NCI-H2107 (cell line): ENCODE data around the gene TRPT1.

Source experiments
- DNase-seq: peaks from one replicate; lab custom pipeline; 2025; lab: John Stamatoyannopoulos, UW

The TRPT1 gene

GRCh38 chr11:64229744-64230170, 3.8 kb upstream of the TRPT1 start:
- DNase-seq = no peak

- DNase-seq = no peak
Observed at GRCh38 chr11:64229090-64229743, 3.2 kb upstream of the TRPT1 start.

DNA sequence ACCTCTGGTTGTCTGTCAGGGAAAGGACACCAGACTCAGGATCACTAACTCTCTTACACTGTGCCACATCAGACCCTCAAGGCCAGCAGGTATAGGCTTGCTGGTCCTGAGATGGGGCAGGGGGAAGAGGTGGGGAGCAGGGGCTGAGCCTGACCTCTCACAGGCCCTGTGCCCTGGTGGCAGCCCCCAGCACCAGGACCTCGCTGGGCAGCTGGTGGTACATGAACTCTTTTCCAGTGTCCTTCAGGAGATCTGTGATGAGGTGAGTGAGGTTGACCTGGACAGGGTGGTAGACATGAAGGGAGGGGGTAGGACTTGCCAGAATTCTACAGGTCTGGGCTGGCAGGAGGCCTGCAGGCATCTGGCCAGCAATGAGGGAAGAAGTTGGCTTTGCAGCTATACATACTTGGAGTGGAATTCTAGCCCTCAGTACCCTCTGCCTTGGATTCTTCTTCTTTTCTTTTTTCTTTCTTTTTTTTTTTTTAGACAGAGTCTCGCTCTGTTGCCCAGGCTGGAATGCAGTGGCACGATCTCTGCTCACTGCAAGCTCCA, 1.5 kb upstream of the TRPT1 start:
- DNase-seq = no peak

GRCh38 chr11:64226507-64227051, 593 bp upstream of the TRPT1 start:
- no peak for DNase-seq

DNA sequence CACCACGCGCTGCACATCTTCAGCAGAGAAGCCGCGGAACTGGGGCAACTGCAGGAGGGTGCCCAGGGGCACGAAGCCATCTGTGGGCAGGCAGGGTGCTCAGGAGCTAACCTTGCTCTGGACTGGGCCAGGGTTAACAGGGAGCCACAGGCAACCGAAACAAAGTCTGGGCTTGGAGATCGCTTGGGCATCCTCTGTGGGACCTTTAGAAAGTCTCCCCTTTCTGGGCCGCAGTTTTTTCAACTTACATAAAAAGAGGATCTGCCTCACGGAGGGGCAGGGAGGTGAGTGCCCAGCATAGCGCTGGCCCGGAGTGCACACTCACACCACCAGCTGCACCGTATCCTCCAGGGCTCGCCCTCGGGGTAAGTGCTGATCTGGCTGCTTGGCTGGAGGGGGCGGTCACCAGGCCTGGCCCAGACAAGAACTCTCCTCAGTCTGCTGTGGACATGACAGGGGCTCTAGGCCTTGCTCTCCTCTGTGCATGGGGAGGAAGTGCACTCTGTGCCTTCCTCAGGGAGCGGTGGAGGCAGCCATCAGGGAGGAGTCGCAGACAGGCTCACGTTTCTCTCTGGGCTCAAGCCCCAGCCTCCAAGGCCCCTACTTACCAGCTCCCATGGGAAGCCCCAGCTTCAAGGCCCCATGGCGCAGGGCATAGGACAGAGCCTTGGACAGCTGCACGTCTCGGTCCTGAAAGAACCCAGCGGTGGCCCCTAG, 937 bp downstream of the TRPT1 start:
- DNase-seq = no peak

GRCh38 chr11:64224151-64224890, 1.7 kb downstream of the TRPT1 start:
- no peak for DNase-seq

- no peak for DNase-seq
Observed at GRCh38 chr11:64223001-64223651, 2.9 kb downstream of the TRPT1 start.

DNA sequence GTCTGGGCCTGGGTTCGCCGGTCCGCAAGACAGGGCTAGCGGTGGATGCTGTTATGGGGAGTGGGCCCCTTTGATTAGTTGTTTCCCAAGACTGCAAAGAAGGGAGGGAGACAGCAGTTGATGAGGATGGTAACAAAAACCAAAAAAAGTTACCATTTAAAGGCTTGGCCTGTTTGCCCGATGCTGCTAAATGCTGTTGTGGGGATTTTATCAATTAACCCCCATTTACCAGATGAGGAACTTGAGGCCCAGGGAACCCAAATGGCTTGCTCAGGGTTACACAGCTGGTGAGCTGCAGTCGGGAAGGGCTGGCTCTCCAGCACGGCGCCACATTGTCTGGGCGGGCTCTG, 3.4 kb downstream of the TRPT1 start:
- DNase-seq = no peak

GRCh38 chr11:64220798-64221197, 5.2 kb downstream of the TRPT1 start:
- no peak for DNase-seq

DNA sequence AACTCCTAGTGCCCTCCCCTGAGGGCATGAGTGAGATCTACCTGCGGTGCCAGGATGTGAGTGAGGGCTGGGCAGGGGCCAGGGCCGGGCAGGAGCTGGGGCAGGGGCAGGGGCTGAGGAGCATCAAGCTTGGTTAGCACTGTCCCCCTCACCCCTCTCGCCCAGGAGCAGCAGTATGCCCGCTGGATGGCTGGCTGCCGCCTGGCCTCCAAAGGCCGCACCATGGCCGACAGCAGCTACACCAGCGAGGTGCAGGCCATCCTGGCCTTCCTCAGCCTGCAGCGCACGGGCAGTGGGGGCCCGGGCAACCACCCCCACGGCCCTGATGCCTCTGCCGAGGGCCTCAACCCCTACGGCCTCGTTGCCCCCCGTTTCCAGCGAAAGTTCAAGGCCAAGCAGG, 5.7 kb downstream of the TRPT1 start:
- DNase-seq = no peak

GRCh38 chr11:64219755-64220154, 6.2 kb downstream of the TRPT1 start:
- DNase-seq = no peak

GRCh38 chr11:64219354-64219684, 6.7 kb downstream of the TRPT1 start:
- DNase-seq = no peak

DNA sequence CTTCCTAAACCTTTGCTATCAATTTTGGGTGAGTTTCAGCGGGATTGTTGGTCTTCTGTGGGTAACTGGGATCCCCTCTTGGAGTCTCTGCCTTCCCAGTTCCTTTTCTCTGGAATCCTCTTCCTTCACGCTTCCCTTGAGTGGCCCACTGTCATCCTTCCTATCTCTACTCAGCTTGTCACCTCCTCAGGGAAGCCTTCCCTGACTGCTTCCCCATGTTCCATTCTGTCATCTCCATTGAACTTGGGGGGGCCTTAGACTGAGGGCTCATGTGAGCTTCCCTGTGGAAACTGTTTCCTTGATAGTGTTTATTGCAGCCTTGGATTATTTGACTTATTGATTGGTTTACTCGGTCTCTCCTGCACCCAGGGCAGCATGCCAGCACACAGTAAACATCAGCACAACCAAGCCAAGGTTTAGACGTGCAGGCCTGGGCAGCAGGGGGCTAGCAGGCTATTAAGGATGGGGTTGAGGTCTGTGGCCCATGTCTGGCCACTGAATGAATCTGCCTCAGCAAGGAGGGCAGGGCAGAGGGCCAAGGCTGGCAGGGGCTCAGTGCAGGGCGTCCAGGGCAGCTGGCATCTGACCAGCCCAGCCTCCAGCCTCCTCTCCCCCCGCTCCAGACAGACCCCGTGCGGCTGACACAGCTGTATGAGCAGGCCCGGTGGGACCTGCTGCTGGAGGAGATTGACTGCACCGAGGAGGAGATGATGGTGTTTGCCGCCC, 7.2 kb downstream of the TRPT1 start:
- no peak for DNase-seq

GRCh38 chr11:64216879-64217278, 9.1 kb downstream of the TRPT1 start:
- DNase-seq = no peak

DNA sequence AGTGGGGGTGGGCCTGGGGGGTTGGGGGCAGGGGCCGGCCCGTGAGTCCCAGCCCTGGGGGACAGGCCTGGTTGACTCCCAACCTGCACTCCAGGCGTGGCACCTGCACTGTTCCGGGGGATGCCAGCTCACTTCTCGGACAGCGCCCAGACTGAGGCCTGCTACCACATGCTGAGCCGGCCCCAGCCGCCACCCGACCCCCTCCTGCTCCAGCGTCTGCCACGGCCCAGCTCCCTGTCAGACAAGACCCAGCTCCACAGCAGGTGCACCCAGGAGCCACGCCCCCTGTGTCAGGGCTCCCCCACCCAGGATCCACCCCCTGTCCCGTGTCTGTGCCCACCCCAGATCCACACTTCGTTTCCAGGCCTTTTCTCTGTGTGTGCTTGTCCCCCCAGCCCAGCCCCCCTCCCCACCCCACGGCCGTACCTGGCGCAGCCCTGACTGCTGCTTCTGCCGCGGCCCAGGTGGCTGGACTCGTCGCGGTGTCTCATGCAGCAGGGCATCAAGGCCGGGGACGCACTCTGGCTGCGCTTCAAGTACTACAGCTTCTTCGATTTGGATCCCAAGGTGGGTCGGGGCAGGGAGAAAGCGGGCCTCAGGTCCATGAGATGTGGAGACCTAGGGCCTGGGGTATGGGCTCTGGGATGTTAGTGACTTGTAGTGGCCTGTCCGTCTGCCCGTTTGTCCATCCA, 14.7 kb downstream of the TRPT1 start:
- DNase-seq = no peak

GRCh38 chr11:64210301-64211020, 15.5 kb downstream of the TRPT1 start:
- DNase-seq = no peak

- DNase-seq = no peak
Observed at GRCh38 chr11:64209563-64209843, 16.5 kb downstream of the TRPT1 start.

DNA sequence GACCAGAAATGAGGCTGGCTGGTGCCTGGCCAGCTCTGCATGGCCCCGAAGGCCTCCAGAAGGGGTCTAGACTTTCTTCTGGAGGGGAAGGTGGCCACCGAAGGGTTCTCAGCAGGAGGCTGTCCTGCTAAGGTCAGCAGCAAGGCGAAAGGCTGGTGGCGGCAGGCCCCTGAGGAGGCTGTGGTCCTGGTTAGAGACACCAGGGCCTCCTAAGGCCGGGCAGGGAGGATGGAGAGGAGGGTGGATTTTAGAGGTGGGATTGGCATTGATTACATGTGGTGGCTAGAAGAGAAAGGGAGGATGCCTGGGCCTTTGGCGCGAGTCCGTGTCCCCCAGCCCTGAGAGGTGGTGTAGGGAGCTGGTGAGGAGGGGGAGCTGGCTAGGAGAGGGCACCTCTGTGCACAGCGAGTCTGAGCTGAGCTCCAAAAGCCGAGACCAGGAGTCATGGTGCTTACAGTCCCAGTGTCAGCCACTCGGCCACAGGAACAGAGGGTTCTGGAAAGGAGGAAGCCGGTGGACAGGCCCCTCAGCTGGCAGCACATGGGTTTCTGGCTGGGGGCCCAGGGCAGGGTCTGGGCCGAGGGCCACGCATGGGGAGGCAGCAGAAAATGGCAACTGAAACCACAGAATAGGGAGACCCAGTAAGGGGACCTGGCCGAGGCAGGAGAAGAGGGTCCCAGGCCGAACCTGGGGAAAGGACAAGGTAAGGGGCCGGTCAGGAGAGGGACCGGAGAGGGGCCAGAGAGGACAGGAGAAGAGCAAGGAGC, 17.0 kb downstream of the TRPT1 start:
- no peak for DNase-seq

DNA sequence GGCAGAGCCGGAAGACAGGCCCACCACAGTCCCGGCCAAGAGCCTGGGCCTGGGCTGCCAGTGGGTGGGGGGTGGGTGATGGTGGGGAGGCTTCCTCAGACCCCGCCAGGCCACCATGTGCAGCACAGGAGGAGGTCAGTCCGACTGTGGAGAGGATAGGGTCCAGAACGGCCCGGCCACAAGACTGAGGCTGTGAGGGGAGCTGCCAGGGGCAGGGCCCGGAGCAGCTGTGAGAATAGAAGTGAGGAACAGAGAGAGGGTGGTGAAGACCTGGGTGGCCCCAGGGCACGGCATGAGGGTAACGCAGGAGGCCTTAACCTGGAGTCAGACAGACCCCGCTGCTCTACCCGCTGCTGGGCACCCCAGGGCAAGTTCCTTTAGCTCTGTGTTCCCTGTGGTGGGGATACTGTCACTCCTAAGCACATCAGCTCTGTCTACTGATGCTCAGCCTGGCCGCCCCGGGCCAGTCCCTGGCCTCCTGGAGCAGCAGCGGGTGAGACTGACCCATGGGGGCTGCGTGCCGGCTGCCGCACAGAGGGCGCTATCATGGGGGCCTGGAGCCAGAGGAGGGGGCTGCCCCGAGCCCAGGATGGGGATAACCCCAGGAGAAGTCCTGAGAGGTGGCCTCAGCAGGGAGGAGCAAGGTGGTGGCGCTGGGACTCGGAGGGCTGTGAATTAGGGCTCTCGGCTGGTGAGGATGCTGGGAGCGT, 17.7 kb downstream of the TRPT1 start:
- DNase-seq = no peak
